HG03378 (cell line): ENCODE measurements around the gene NACC2.
A peak's percentile ranks its signal among the peaks of the same experiment; 100 is the strongest.
"Not testable (repeated sequence)": the region's sequence is repeated elsewhere in the genome, so short reads cannot be mapped to it uniquely, and the experiment has no call there.

ENCODE experiments used
- ATAC-seq: cut with Tn5 transposase; IDR thresholded peaks from one replicate; pipeline ENCODE4 v1.9.1; 2021; ENCODE audit warnings: mild to moderate bottlenecking, moderate library complexity; ENCODE audit not compliant: unreplicated experiment

NACC2 gene

DNA sequence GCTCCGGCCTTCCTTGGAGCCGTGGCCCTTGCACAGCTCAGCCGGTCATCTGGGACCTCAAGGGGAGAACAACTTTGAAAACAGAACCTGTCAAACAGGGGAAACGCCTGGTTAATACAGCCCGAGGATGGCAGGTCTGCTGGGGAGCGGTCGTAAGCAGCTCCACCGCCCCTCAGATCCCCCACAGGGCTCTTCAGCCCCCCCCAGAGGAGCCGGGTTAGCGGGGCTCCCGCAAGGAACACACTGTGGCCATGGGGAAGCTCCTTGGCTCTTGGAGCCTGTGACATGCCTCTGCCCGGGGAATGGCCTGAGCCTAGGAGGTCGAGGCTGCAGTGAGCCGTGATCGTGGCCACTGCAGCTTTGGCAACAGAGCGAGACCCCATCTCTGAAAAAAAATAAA lies 16.8 kb upstream of the NACC2 start:
- no peak for ATAC-seq

DNA sequence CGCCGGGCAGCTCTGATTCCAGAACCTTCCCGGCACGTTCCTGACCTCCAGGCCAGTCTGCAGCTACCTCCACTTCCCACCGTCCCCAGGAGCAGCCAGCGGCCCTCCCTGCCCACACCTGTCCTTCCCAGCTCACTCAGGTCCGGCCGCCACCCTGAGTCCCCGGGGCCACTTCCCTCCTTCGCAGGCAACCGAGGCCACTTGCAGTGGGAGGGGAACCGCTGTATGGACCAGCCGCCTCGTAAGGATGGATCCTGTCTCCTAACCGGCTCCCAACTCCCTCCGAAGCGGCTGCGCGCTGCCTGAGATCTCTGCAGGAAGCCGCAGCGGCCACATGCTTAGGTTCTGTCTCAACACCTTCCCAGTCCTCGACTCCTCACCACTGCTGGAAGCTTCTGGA lies 16.1 kb upstream of the NACC2 start:
- no peak for ATAC-seq

DNA sequence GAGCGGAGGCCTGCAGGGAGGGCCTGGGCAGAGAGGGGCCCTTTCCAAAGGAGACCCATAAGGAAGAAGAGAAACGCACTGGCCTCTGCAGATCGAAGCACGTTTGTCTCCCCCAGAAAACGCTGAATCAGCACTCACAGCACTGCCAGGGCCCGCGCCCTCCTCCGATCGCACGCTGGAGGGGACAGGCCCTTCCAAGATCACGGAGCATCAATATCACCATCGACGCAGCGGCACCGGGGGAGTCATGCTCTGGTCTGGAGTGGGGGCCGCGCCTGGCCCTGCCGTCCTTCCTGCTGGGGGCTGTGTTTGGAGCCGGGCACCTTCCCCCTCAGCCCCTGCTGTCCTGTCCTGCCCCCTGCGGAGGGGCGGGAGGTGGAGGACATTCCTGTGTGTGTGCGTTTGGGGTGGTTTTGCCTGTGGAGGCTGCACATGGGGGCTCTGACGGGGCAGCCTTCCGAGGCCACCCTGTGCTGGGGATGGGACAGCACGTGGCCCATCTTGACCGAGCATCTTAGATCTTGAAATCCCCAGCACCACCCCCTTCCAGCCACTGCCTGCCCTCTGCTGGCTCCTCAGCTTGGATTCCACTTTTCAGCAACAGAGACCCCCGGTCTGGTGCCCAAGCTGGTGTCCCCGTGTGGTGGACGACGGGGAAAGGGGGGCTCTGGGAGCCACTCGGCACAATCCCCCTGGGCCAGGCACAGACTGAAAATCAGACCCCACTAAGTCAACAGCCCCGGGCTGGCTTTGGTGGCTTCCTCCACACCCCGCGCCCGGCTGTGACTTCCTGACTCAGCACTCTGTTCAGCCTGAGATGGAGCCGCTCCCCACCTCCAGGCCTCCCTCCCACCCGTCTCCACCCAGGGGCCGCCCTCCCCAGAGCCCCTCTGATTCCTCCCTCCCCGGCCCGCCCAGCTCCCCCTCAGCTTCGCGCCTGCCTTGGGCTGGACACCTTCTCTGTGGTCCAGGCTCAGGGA lies 15.3 kb upstream of the NACC2 start:
- no peak for ATAC-seq

DNA sequence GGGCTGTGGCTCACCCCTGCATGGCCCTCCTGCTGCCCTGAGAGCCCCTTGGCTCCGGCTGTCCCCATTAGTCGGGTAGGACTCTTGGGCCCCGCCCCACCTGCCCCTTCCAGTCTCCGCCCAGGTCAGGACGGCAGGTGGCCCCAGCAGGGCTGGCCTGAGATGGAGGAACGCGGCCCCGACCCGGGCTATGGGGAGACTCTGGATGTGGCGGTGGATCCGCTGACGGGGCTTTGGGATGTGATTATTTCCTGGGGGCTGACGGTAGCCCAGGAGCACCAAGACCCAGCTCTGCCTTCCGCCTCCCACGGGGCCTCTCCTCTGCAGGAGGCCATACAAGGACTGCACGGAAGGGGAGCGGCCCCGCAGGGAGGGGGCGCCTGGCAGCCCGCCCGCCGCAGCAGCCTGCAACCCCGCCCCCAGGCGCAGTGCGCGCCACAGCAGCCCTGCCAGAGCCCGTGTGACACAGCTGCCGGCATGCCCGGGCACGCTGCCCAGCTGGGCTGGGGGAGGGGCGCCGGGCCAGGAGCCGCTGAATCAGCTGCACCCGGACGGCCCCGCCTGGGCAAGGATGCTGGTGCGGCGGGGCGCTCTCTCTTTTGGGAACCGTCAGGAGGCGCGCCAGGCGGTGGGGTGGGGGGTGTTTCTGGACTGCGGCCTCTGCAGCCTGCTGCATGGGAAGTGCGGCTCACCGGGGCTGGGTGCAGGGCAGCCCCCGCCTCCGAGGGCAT lies 14.4 kb upstream of the NACC2 start:
- peak; percentile 48 for ATAC-seq

DNA sequence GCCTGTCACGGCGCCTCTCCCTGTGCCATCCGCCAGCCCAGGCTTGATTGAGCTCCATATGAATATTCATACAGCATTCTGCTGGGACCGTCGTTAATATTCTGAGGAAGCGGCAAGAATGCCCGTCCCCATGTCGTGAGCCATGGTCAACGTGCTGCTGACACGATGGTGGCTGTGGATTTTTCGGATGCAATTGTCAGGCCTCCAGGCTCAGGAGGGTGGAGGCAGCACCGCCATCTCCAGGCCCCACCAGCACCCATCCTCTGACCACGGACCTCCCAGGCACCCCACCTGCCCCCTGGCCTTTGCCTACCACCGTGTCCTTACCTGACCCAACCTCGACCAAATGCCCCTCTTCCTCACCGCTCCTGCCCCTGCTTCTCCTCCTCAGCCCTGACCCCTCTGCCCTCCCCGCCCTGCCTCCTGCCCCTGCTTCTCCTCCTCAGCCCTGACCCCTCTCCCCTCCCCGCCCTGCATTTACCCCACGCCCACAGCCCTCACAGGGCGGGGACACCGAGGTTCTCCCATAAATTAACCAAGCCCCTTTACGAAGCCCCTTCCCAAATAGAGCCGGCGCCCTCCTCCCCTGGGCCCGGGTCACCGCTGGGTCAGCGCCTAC lies 13.7 kb upstream of the NACC2 start:
- ATAC-seq = no peak

DNA sequence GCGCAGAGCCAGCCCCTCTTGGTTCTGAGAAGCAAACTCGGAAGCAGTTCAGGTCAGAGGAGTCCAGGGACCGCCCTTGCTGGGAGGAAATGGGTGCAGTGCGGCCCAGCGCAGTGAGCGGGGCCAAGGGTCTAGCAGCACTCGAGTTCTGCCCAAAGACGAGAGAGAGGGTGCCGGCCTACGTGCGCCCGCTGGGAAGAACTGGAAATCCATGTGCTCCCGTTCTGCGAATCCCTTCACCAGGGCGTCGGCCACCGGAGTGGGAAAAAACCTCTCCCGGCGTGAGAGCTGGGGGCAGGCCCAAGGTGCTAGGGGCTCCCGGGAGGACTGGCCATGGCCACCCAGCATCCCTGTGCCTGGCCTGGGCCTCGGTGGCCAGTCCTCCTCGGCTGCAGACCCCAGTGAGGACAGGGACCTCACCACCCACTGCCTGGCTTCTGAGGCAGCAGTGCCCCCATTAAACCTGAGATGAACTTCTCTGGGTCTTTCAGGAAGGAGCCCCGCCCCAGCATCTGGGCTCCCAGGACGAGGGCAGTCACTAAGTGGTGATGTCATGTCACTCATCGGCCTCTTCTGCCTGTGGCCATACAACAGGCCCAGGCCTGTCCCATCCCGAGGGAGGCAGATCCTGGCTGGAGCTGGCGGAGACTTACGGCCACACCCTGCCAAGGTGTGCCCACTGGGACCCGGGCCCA lies 13.0 kb upstream of the NACC2 start:
- no peak for ATAC-seq

DNA sequence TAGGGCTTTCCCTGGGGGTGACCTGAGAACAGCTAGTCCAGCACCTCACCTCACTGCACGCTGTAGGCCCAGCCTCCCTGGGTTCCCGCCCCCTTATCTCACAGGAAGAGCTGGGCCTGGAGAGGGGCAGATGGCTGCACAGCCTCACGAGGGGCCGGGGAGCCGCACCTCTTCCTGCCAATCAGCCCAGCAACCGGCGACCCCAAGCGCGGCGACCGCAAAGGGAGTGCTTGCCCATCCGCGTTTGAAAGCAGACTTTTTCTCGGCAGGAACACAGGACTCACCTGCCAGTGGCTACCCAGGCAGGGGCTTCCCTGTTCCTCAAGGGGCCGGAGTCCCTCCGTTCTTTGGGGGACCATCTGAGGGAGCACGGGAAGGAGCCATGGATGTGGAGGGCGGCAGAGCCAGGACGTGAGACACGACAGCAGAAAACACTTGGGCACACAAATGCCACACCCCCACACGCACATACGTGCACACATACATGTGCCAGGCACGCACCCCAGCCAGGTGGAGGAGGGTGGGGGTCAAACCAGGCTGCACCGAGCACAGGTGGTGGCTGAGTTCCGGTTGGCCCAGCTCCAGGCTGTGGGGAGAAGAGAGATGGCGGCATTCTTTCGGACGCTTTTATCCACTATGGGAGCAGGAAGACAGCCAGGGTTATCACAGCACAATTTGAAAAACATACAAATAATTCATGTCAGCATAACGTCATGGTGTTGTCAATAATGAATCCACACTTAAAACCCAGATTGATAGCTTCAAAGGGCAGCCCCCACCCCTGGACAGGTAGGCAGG lies 12.3 kb upstream of the NACC2 start:
- no peak for ATAC-seq

DNA sequence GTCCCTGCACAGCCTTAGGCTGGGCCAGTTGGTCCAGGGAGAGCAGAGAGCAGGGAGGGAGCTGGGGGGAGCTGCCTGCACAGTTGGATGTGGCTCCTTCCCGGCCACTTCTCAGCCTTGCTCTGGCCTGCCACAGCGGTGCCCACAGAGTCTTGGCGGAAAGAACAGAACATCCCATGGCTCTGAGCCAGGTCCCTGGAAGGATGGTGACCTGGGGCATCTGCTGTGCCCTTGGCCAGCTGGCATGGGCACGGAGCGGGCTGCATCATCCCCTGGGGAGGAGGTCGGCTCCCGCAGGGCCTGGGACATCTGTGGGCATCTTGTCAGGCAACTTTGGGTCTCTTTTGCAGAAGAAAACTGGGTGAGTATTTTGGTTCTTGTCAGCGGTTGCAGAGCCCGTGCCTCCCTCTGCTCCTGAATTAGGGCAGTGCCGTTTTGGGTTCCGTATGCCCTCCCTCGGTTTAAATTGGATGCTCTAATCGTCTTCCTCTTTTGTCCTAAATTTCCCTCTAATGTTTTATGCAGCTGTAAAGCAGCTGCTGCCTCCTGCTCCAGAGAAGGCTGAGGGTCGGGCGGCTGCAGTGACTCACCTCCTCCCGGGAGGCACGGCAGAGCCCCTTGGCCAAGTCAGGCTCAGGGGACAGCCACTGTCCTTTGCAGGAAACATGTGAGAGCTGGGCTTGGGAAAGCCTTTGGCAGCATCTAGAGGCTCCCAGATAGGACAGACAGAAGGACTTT lies 10.5 kb upstream of the NACC2 start:
- ATAC-seq = no peak

DNA sequence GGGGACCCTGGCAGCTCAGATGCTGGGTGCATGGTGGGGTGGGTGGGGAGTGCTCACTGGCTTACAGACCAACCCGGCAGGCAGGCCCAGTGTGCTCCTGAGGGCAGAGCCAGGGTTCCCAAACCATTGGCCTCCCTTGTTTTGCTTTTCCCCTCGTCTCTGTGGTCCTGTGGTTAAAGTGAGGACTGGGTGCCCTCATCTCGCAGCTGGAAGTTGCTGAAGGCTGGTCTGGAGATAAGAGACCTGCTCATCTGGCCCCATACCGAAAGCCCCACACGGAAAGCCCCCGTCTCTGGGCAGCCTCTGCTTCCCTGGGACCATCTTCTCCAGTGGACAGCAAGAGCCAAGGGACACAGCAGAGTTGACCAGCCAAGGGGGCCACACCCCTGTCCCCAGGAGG lies 9.8 kb upstream of the NACC2 start:
- no peak for ATAC-seq

DNA sequence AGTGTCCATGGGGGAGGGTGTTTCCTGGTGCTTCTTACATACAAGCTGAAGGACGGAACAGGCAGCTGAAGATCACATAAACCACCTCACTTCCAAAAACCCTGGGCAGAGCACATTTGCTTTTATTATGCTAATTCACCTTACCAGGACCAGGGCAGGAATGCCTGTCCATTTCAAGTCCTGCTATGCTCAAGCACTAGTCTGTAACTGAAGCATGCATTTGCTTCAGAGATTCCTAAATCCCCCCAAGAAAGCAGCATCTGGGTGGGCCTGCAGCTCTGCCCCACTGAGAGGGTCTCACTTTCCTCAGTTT lies 9.4 kb upstream of the NACC2 start:
- no peak for ATAC-seq

DNA sequence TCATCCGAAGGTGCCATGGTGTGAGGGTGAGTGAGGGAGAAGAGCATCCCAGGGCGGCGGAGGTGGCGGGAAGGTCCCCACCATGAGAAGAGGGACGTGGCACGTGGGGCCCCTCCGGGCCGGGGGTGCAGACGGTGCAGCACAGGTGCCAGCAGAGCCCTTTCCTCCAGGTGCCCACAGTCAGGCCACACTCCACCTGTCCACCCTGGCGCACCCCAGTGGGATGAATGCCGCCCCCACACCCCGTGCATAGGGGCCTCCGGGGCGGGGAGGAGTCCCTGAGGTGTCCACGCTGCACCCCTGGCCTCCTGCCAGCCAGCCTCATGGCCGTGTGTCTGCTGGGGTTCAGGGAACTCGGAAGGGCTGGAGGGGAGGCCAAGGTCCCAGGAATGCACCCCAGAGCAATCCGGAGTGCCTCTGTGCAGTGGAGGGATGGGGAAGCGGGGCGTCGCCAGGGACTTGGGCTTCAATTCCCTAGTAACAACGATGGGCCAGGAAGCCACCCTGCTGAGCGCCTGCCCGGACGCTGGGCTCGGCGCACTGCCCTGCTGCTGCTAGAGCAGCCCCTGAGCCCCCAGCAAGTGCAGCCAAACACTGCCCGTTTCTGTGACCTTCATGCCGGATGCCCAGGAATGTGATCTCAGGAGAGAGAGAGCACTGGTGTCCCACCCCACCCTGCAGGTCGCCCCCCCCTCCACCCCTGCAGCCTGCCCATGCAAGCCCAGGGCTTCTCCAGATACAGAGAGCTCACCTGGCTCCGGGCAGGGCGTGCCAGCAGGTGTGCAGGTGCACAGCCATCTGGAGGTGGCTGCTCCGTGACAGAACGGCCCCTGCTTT lies 8.8 kb upstream of the NACC2 start:
- ATAC-seq = no peak

DNA sequence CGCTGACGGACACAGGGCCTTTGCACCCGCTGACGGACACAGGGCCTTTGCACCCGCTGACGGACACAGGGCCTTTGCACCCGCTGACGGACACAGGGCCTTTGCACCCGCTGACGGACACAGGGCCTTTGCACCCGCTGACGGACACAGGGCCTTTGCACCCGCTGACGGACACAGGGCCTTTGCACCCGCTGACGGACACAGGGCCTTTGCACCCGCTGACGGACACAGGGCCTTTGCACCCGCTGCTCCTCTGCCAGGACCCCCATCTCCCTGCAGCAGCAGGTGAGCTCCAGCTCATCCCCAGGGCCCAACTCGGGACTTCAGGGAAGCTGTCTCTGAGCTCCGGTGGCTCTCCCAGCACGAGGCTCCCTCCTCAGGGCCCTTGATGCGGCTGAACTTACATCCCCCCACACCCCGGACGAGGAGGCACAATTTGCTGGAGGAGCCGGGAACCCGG lies 6.6 kb upstream of the NACC2 start:
- ATAC-seq = not testable (repeated sequence)

DNA sequence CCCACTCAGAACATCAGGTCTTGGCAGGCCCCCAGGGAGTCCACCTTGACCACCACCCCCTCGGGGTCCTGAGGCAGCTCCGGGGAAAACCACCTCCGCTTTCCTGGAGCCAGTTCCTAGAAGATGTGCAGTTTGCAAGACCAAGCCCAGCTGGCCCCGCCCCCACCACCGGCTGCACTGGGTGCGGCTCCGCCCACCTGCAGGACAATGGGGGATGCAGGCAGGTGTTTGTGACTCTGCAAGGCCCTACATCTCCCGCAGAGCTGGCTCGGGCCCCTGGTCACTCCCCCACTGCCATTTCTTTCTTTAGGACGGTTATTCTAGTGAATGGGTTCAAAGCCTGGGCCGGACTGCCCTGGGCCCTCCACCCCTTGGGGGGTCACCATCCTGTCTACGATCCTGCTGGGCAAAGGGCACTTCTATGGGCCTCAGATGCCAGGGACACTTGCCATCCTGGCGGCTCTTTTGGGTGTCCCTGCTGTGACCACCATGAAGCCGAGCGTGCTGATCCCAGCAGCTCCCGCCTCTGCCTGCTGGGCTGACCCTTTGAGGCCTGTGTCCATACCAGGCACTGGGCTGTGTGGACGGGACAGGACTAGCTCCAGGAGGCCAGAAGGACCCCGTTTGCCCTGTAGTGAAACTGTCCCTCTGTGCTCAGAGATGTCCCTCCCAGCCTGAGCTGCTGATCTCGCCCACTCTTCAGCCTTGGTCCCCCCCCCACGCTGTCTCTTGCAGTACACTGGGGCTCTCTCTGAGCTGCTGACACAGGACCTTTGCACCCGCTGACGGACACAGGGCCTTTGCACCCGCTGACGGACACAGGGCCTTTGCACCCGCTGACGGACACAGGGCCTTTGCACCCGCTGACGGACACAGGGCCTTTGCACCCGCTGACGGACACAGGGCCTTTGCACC lies 5.9 kb upstream of the NACC2 start:
- no peak for ATAC-seq

DNA sequence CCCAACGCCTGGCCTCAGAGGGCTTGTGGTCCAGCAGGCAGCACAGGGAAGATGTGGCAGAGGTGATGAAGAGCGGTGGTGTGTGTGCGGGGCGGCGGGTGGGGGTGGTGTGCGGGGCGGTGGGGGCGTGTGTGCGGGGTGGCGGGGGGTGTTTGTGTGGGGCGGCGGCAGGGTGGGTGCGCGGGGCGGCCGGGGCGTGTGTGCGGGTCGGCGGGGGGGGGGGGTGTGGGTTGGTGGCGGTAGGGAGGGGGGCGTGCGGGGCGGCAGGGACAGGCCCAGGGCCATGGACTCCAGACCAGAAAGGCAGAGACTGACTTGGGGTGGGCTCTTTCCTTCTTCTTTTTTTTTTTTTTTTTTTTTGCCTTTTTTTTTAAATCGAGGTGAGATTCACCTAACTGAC lies 4.5 kb upstream of the NACC2 start:
- ATAC-seq = no peak

DNA sequence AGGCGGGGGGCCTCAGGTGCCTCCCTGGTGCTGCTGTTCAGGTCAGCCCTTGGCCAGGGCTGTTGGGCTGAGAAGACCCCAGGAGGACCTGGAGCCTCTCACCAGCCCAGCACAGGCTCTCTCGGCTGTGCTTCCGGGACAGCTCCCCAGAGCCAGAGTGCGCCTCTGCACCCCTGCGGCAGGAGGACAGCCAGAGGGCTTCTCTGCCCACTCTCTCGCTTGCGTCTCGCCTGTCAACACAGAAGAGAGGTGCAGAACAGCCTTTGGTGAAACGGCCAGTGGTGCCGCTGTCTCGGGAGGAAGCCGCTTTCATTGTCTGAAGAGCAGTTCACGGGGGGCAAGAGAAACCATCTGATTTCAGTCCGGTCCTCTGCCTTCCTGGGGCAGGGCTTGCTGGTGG lies 3.8 kb upstream of the NACC2 start:
- ATAC-seq = no peak

DNA sequence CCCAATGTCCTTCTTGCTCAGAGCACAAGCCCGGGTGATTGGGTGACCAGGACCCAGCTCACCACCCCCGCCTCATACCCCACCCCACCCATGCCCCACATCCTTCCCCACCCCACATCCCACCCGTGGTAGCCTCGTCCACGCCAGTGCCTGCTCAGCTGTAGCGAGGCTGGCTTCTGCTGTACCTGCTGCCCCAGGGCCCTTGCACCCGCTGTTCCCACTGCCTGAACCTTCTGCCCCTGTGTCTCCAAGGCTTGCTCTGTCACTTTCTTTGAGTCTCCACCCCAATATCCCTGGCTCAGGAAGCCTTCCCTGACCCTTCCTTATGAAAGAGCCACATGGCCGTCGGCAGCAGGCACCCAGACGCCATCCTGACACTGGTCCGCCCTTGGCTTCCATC lies 3.1 kb upstream of the NACC2 start:
- no peak for ATAC-seq

DNA sequence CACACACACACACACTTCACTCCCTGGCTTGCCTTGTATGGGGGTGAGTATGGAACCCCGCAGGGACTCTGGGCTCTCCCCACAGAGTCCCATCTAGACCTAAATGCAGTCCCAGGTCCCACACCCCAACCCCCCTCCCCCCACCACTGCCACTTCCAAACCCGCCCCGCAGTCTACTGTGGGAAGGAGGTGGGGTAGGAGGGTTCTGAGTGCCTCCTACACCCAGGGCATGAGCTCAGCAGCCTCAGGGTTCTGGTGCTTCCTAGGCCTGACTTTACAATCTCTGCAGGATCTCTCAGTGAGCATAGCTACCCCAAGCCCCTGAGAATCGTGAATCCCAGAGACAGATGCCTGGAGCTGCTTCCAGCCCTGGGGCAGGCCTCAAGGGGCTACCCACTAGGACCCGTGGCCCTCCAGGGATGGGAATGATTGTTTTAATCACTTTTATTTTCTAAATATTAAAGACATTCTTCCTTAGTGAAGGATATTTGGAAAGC lies 1.5 kb upstream of the NACC2 start:
- ATAC-seq = no peak
